Common myeloid progenitor, CD34-positive (primary cell): ENCODE measurements around the gene KLHL6.
A peak's percentile ranks its signal among the peaks of the same experiment; 100 is the strongest.

Experiments
- CTCF ChIA-PET: fragments of 350-600 bp; sonication (Branson Sonifier 250); formaldehyde crosslinking; loops from one replicate; lab custom pipeline; 2021; ENCODE audit warnings: antibody characterized with exemption; lab: Charles Lee
- POLR2A ChIA-PET: fragments of 350-600 bp; sonication (Branson Sonifier 250); formaldehyde crosslinking; loops from one replicate; lab custom pipeline; 2021; ENCODE audit warnings: antibody characterized with exemption; lab: Charles Lee
- DNase-seq, 3 donors: peaks; one replicate each; pipeline versions ENCODE4 v3.0.0 to v3.0.0-alpha.2; 2013
- H3K27ac ChIP-seq, 2 experiments: 1 replicate in 1 of 2; 2 replicates in 1 of 2; pipeline ENCODE4 v1.7.0; 2013; ENCODE audit warnings: inconsistent platforms in 2 of 2, low read length in 2 of 2, mild to moderate bottlenecking in 2 of 2, low read depth in 1 of 2, moderate library complexity in 1 of 2; ENCODE audit not compliant: severe bottlenecking in 2 of 2, insufficient read depth in 1 of 2, poor library complexity in 1 of 2
- H3K27me3 ChIP-seq, 5 experiments: replicated peaks in 2 of 5; 1 replicate in 3 of 5; 2 replicates in 2 of 5; pipeline versions ENCODE4 v1.6.1 to v1.7.0; 2013; ENCODE audit warnings: low read length in 4 of 5, mild to moderate bottlenecking in 2 of 5, moderate library complexity in 2 of 5, inconsistent platforms in 1 of 5; ENCODE audit not compliant: insufficient read depth in 5 of 5, control insufficient read depth in 4 of 5
- H3K36me3 ChIP-seq, 4 experiments: 1 replicate in 2 of 4; 2 replicates in 2 of 4; pipeline versions ENCODE4 v1.6.1 to v1.7.0; 2013; ENCODE audit warnings: low read length in 3 of 4, control low read depth in 1 of 4, mild to moderate bottlenecking in 1 of 4; ENCODE audit not compliant: control insufficient read depth in 4 of 4, insufficient read depth in 4 of 4
- H3K4me1 ChIP-seq, 4 experiments: 1 replicate in 3 of 4; 2 replicates in 1 of 4; pipeline versions ENCODE4 v1.6.1 to v1.7.1; 2013; ENCODE audit warnings: low read length in 3 of 4, mild to moderate bottlenecking in 3 of 4, control low read depth in 1 of 4, inconsistent platforms in 1 of 4, moderate library complexity in 1 of 4; ENCODE audit not compliant: control insufficient read depth in 4 of 4, insufficient read depth in 4 of 4; ENCODE audit errors: control extremely low read depth in 1 of 4
- H3K4me3 ChIP-seq, 7 experiments: 1 replicate in 4 of 7; 2 replicates in 3 of 7; pipeline versions ENCODE4 v1.5.1 to v1.7.0; 2013; ENCODE audit warnings: mild to moderate bottlenecking in 7 of 7, low read length in 6 of 7, moderate library complexity in 6 of 7, inconsistent platforms in 2 of 7, low read depth in 2 of 7, control low read depth in 1 of 7; ENCODE audit not compliant: insufficient read depth in 4 of 7, control insufficient read depth in 1 of 7; ENCODE audit errors: extremely low read depth in 1 of 7
- H3K9me3 ChIP-seq, 5 experiments: 1 replicate in 4 of 5; 2 replicates in 1 of 5; pipeline versions ENCODE4 v1.6.1 to v1.7.1; 2013; ENCODE audit warnings: low read length in 4 of 5, mild to moderate bottlenecking in 2 of 5, inconsistent platforms in 1 of 5, low read depth in 1 of 5, moderate library complexity in 1 of 5; ENCODE audit not compliant: control insufficient read depth in 4 of 5, insufficient read depth in 2 of 5; ENCODE audit errors: control extremely low read depth in 1 of 5
- WGBS: methylation state at CpG from one replicate; pipeline ENCODE4 v1.1.5; 2013; ENCODE audit not compliant: insufficient coverage; 5-methylcytosine and 5-hydroxymethylcytosine counted together

KLHL6 gene

GRCh38 chr3:183536238-183536880 is 19.1 kb downstream of the KLHL6 start:
- ChIA-PET CTCF (interaction anchor here (0.8 to 3.4 kb wide), 7 partner anchors 8 to 99 kb away, joined by 3 to 11 read pairs (median 4); partner anchors contain the start of gene KLHL24), POLR2A (interaction anchor here (0.6 kb wide), 1 partner anchor 135 kb away, joined by 4 read pairs; no protein-coding TSS in a partner anchor)
- peak overlapping the region in 1 of 2 experiments; percentile 36 for H3K27ac ChIP-seq
- WGBS = 96% methylated on average over 6 of the region's 9 CpGs
- H3K27me3 ChIP-seq = no peaks in the 10 kb centered on the region
- peaks cover 13 to 54% (median 43%) of the 10 kb centered on the region in 4 experiments for H3K4me1 ChIP-seq
- DNase-seq = no peak
- H3K36me3 ChIP-seq = peaks cover 7 to 18% (median 8%) of the 10 kb centered on the region in 4 experiments
- H3K9me3 ChIP-seq = no peaks in the 10 kb centered on the region
- H3K4me3 ChIP-seq = no peak overlapping the region

DNA sequence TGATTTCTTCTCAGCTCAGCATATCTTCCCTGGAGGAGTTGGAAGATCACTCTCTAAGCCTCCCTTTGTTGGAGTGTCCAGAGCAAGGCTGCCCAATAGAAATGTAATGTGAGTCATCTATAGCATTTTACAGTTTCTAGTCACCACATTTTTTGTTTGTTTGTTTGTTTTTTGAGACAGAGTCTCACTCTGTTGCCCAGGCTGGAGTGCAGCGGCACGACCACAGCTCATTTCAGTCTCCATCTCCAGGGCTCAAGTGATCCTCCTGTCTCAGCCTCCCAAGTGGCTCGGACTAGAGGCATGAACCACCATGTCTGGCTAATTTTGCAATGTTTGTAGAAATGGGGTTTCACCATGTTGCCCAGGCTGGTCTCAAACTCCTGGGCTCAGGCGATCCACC is 21.3 kb downstream of the KLHL6 start:
- no peak overlapping the region for H3K4me3 ChIP-seq
- no peak for DNase-seq
- H3K27me3 ChIP-seq = no peaks in the 10 kb centered on the region
- no peak overlapping the region for H3K27ac ChIP-seq
- ChIA-PET POLR2A (no interaction called here), CTCF (interaction anchor here (0.9 to 2.1 kb wide), 3 partner anchors 12 to 48 kb away, joined by 3 to 6 read pairs (median 5); no protein-coding TSS in a partner anchor)
- no peaks in the 10 kb centered on the region for H3K9me3 ChIP-seq
- peaks cover 6 to 18% (median 9%) of the 10 kb centered on the region in 4 experiments for H3K36me3 ChIP-seq
- WGBS = 100% methylated on average over 2 of the region's 4 CpGs
- H3K4me1 ChIP-seq = peaks cover 0 to 33% (median 24%) of the 10 kb centered on the region in 4 experiments

GRCh38 chr3:183533412-183534132 is 21.9 kb downstream of the KLHL6 start:
- Histone ChIP-seq H3K27me3 (no peaks in the 10 kb centered on the region), H3K4me1 (peaks cover 0 to 26% (median 19%) of the 10 kb centered on the region in 4 experiments), H3K36me3 (peaks cover 6 to 14% (median 11%) of the 10 kb centered on the region in 4 experiments), H3K27ac (peak overlapping the region in 1 of 2 experiments; percentile 49), H3K4me3 (no peak overlapping the region), H3K9me3 (no peaks in the 10 kb centered on the region)
- ChIA-PET CTCF (interaction anchor here (0.9 to 2.1 kb wide), 6 partner anchors 11 to 48 kb away, joined by 3 to 6 read pairs (median 4); no protein-coding TSS in a partner anchor), POLR2A (no interaction called here)
- DNase-seq = no peak
- 95% methylated on average over 5 of the region's 10 CpGs for WGBS

DNA sequence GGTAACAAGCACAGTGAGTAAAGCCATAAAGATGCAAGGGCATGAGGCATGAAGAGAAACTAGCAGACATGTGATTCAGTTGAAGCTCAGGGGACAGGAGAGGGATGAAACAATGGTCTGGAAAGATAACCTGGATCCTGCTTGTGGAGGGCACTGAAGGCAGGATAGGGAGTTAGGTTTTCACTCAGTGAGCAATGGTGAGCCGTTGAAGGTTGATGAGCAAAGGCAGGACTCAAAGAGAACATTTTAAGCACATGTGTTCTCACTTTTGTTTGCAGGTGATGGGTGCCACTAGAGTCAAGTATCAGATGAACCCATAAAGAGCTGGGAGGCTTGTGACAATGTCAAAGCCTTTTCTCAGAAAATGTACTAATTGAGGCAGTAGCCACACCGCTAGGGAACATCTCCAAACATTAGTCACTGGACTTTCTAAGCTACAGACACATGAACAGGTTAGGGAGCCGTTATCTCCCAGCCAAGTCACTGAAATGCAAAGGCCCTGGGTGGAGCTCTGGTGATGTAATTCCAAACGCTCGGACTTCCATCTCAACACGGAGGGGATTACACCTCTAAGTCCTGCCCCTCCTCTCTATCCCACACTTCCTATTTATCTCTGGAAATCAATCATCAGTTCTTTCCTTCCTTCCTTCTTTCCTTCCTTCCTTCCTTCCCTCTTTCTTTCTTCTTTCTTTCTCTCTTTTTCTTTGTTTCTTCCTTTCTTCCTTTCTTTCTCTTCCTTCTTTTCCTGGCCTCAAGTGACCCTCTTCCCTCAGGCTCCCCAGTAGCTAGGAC is 22.7 kb downstream of the KLHL6 start:
- H3K27ac ChIP-seq = peak overlapping the region in 1 of 2 experiments; percentile 49
- DNase-seq = no peak
- CTCF ChIA-PET = interaction anchor here (1.1 to 2.1 kb wide), 5 partner anchors 10 to 47 kb away, joined by 3 to 6 read pairs (median 4); no protein-coding TSS in a partner anchor
- WGBS = 92% methylated on average over 5 of the region's 6 CpGs
- H3K9me3 ChIP-seq = no peaks in the 10 kb centered on the region
- H3K36me3 ChIP-seq = peaks cover 6 to 22% (median 14%) of the 10 kb centered on the region in 4 experiments
- no peak overlapping the region for H3K4me3 ChIP-seq
- POLR2A ChIA-PET = no interaction called here
- H3K4me1 ChIP-seq = peaks cover 0 to 21% (median 16%) of the 10 kb centered on the region in 4 experiments
- H3K27me3 ChIP-seq = no peaks in the 10 kb centered on the region

DNA sequence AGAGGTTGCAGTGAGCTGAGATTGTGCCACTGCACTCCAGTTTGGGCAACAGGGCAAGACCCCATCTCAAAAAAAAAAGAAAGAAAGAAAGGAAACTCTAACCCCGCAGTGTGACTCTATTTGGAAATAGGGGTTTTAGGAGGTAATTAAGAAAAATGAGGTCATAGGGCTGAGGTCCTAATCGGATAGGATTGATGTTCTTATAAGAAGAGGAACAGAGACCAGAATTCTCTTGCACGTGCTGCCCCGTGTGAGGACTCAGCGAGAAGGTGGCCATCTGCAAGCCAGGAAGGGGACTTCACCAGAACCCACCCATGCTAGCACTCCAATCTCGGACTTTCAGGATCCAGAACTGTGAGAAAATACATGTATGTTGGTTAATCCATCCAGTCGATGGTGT is 25.8 kb downstream of the KLHL6 start:
- ChIA-PET POLR2A (no interaction called here), CTCF (no interaction called here)
- DNase-seq = no peak
- Histone ChIP-seq H3K36me3 (peaks cover 7 to 46% (median 25%) of the 10 kb centered on the region in 4 experiments), H3K27me3 (no peaks in the 10 kb centered on the region), H3K4me1 (peaks cover 0 to 13% (median 9%) of the 10 kb centered on the region in 4 experiments), H3K4me3 (no peak overlapping the region), H3K9me3 (no peaks in the 10 kb centered on the region), H3K27ac (no peak overlapping the region)
- 91% methylated on average over 6 of the region's 7 CpGs for WGBS

GRCh38 chr3:183529185-183529584 is 26.3 kb downstream of the KLHL6 start:
- no peaks in the 10 kb centered on the region for H3K27me3 ChIP-seq
- no peak overlapping the region for H3K27ac ChIP-seq
- peaks cover 0 to 13% (median 9%) of the 10 kb centered on the region in 4 experiments for H3K4me1 ChIP-seq
- no peak overlapping the region for H3K4me3 ChIP-seq
- no peak for DNase-seq
- H3K9me3 ChIP-seq = no peaks in the 10 kb centered on the region
- ChIA-PET POLR2A (no interaction called here), CTCF (interaction anchor here (1.5 to 2.5 kb wide), 5 partner anchors 9 to 16 kb away, joined by 5 to 13 read pairs (median 5); no protein-coding TSS in a partner anchor)
- no CpG with 5 or more reads among the region's 1 CpG for WGBS
- H3K36me3 ChIP-seq = peaks cover 7 to 51% (median 30%) of the 10 kb centered on the region in 4 experiments
